GM19452 (cell line): ENCODE data around the gene TNFRSF13B.

Source experiments
- ATAC-seq: cut with Tn5 transposase; IDR thresholded peaks from one replicate; pipeline ENCODE4 v1.9.1; 2021; ENCODE audit not compliant: unreplicated experiment

Gene TNFRSF13B

DNA sequence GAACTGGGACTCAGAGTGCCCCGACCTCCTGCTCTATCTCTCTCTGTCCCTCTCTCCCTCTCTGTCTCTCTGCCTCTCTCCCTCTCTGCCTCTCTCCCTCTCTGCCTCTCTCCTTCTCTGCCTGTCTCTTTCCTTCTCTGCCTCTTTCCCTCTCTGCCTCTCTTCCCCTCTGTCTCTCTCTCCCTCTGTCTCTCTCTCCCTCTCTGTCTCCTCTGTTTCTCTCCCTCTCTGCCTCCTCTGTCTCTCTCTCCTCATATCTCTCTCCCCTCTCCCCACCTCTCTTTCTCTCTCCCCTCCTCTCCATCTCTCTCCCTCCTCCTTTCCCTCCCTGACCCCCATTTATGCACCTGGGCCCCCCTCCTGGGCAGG, 32.7 kb downstream of the TNFRSF13B start:
- ATAC-seq, result no peak

DNA sequence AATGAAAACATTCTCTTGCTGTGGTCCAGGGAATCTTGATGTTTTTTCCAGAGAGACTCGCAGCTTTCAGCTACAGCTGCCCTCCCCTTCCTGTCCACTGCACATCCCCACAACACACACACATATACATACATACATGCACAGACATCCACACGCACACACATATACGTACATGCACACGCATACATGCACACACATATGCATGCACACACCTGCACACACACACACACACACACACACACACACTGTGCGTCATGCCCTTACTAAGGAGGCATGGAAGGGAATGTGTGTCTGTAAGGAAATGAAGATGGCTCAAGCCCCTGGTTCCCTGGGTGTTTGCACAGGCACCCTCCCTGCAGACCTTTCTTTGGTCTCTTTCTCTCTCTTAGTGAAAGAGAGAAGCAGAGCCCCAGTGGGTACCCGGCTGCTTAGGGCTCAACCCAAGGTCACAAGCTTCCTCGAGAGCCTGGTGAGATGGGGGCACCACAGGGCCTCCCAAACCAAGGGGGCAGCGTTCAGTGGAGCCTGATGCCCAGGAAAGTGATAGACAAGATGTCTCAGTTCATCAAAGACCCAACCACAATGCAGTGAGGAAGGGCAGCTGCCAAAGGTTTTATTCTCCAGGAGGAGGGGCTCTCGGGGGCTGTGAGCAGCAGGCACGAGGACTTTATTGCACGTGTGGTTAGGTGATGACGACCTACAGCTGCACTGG, 33.3 kb downstream of the TNFRSF13B start:
- ATAC-seq, result no peak

DNA sequence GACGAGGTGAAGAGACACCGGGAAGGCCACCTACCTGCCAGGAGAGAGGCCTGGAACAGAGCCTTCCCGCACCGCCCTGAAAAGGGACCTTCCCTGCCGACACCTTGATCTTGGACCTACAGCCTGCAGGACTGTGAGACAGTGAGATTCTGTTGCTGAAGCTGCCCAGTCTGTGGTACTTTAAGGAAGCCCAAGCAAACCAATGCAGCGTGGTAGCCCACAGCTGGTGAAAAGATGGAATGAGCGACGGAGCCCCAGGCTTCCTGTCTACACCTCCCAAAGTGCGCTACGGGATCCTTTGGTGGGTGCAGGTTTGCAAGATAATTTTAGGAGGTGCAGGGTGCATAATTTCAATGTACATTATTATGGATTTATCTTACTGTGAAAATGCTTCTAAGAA, 33.9 kb downstream of the TNFRSF13B start:
- ATAC-seq, result no peak

- no peak for ATAC-seq
Measured at GRCh38 chr17:16937431-16937830, 34.5 kb downstream of the TNFRSF13B start.

GRCh38 chr17:16936536-16937310, 35.2 kb downstream of the TNFRSF13B start:
- ATAC-seq, result no peak

GRCh38 chr17:16935786-16936185, 36.1 kb downstream of the TNFRSF13B start:
- no peak for ATAC-seq

- no peak for ATAC-seq
Measured at GRCh38 chr17:16935241-16935663, 36.7 kb downstream of the TNFRSF13B start.

GRCh38 chr17:16934836-16935235, 37.1 kb downstream of the TNFRSF13B start:
- ATAC-seq, result no peak

GRCh38 chr17:16934133-16934795, 37.7 kb downstream of the TNFRSF13B start:
- no peak for ATAC-seq

GRCh38 chr17:16933317-16934132, 38.4 kb downstream of the TNFRSF13B start:
- no peak for ATAC-seq

GRCh38 chr17:16932611-16933010, 39.3 kb downstream of the TNFRSF13B start:
- ATAC-seq, result no peak

DNA sequence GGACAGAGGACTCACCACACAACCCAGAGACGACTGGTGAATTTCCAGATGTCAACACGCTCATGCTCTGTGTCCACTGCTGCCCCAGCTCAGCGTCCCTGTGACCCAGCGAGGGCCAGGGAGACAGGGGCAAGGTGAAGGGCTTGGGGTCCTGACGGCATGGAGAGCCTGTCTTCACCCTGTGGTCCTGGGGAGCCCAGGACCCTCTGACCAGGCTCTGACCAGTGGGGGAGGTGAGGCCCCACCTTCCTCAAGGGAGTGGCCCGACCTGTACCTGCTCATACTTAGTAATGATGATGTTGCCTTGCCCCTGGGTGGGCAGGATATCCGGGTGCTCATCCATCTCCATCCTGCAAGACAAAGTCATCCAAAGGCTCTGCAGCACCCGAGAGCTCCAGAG, 39.8 kb downstream of the TNFRSF13B start:
- no peak for ATAC-seq

DNA sequence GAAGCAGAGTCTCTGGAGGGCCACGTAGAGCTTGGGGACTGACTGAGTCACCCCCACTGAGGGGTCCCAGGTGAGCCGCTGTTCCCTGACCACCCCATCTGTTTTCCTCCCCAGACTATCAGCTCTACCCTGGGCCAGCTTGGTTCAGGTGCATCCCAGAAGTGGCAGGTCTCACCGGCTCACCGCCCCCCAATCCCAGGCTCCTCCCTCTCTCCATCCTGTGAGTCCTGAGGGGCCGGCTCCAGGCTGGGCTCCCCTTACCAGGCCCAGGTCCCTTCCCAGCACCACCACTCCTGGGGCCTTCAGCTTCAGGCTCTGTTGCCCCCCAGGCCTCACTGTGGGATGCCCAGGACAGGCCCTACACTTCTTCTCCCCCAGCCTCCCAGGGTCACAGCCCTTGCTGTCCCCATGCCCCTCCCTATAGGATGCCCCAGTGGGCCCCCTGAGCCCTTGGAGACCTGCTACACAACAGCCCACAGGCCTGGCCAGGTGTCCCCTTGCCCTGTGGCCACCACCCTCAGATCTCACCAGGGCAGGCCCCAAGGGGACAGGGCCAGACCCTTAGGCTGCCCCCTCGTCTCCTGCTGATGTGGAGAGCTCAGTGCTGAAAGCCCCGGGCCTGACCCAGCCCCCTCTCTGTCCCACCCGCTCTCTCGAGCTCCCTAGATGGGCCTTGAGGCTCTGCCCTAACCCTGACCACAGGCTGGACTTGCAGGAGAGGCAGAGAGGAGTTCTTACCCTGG, 40.4 kb downstream of the TNFRSF13B start:
- ATAC-seq, result no peak

DNA sequence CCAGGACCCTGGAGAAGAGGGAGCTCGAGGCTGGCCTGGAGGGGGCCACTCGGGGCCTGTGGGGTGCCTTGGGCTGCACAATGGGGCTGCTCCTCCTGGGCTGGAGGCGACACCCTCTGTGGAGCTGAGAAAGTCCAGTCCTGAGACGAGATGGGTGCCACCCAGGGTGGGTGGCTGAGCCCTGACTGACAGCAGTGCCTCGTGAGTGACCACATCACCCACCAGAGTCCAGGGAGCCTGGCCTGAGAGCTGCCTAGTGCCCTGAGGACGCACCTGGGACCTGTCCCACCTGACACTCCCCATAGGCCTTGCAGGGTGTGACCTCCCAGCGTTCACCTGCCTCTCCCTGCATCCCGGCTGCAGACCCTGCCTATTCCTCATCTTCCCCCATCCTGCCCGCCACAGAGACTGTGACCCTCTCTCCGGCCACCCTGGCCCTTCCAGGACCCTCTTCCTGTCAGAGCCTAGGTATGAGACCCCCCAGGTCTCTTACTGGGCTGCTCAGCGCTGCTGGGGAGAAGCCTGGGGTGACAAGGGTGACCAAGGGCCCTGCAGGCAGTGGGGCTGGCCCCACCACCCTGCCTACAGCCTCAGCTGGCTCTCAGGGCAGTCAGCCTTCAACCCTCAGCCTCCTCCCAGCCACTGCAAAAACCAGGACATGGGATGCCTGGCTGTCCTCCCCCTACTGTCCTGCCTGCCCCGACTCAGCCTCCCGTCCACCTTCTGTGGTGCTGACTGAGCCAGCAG, 41.2 kb downstream of the TNFRSF13B start:
- ATAC-seq, result no peak

- no peak for ATAC-seq
Measured at GRCh38 chr17:16929757-16930520, 42.0 kb downstream of the TNFRSF13B start.

- no peak for ATAC-seq
Measured at GRCh38 chr17:16929035-16929680, 42.8 kb downstream of the TNFRSF13B start.

DNA sequence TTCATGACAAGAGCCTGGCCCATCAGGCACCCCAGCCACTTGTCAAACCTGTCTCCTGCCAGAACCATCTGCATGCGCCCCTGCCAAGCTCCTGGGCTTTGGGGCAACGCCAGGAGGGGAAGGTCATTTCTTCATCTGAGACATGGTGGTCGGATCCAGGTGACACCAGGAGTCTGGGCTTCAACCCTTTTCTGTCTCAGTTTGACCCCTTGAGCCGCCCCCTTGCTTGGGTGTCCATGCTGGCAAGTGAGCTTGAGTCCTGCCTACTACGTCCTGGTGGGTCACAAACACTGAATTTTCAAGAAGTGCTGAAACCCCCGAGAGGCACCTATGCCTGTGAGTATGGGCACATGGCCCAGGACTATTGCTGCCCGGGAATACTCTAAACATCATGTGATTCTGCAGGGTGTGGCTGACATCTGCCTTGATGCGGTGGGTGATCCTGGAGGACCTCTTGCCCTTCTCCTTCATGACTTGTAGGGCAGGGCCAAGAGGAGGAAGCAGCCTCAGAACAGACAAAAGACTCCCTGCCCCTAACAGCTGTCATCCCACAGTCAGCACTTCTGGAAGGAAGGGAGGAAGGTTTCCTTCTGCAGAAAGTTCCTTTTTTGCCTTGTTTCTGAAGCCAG, 43.4 kb downstream of the TNFRSF13B start:
- no peak for ATAC-seq
